Natural killer cell (primary cell): ENCODE data around the gene CASKIN2. TPM values are rescaled to one million over a fixed set of nuclear protein-coding genes. Genes with fewer than 3 reads are reported as not detected.
"Not testable (repeated sequence)": the region's sequence is repeated elsewhere in the genome, so short reads cannot be mapped to it uniquely, and the experiment has no call there.

Experiments used
- ATAC-seq, 3 donors: fragments of 150-1000 bp in 2 of 3; fragments of 200-7000 bp in 1 of 3; cut with Tn5 transposase; 1 replicate in 1 of 3; 2 replicates in 2 of 3; pipeline ENCODE4 v1.10.0; 2021; ENCODE audit warnings: mild to moderate bottlenecking in 2 of 3, moderate library complexity in 2 of 3
- DNase-seq, 2 donors: peaks; one replicate each; pipeline versions ENCODE4 v3.0.0 to v3.0.0-alpha.2; 2013 to 2021; ENCODE audit warnings: mixed read lengths in 1 of 2
- H3K27ac ChIP-seq: one replicate; pipeline ENCODE4 v1.5.1; 2013; ENCODE audit warnings: mild to moderate bottlenecking, low read length
- H3K27me3 ChIP-seq: one replicate; pipeline ENCODE4 v1.6.1; 2013; ENCODE audit warnings: low read length; ENCODE audit not compliant: control insufficient read depth, insufficient read depth
- H3K36me3 ChIP-seq: one replicate; pipeline ENCODE4 v1.6.1; 2013; ENCODE audit warnings: low read length; ENCODE audit not compliant: control insufficient read depth, insufficient read depth
- H3K4me1 ChIP-seq: one replicate; pipeline ENCODE4 v1.6.1; 2013; ENCODE audit warnings: low read length; ENCODE audit not compliant: control insufficient read depth, insufficient read depth
- H3K4me3 ChIP-seq: one replicate; pipeline ENCODE4 v1.5.1; 2013; ENCODE audit warnings: low read length
- H3K9me3 ChIP-seq: one replicate; pipeline ENCODE4 v1.6.1; 2013; ENCODE audit warnings: low read length; ENCODE audit not compliant: control insufficient read depth, insufficient read depth
- H3K27ac Mint-ChIP-seq, 2 donors: one replicate each; pipeline ENCODE4 v1.8.0; 2022; ENCODE audit warnings: mild to moderate bottlenecking in 2 of 2, mixed read lengths in 2 of 2, moderate library complexity in 1 of 2
- H3K27me3 Mint-ChIP-seq, 2 donors: one replicate each; pipeline ENCODE4 v1.8.0; 2022; ENCODE audit warnings: low read depth in 2 of 2, mixed read lengths in 2 of 2
- H3K36me3 Mint-ChIP-seq: one replicate; pipeline ENCODE4 v1.8.0; 2022; ENCODE audit warnings: mixed read lengths
- H3K4me1 Mint-ChIP-seq, 2 donors: one replicate each; pipeline ENCODE4 v1.8.0; 2022; ENCODE audit warnings: mixed read lengths in 2 of 2
- H3K4me3 Mint-ChIP-seq: one replicate; pipeline ENCODE4 v1.8.0; 2022; ENCODE audit warnings: mild to moderate bottlenecking, moderate library complexity, mixed read lengths
- H3K9me3 Mint-ChIP-seq, 2 donors: one replicate each; pipeline ENCODE4 v1.8.0; 2022; ENCODE audit warnings: mixed read lengths in 2 of 2
- WGBS: methylation state at CpG from one replicate; pipeline ENCODE4 v1.1.7; 2013; ENCODE audit warnings: missing lambda C conversion rate; ENCODE audit not compliant: insufficient coverage; 5-methylcytosine and 5-hydroxymethylcytosine counted together
- intact Hi-C: fragments of 100-400 bp; cut with micrococcal nuclease; formaldehyde crosslinking; loops from one replicate; pipeline ENCODE4 v1.14.2; 2022
- total RNA-seq, 4 donors: library from RNA; stranded (reverse); fragments of 120-200 nt in 1 of 4; gene quantifications; one replicate each; pipeline versions ENCODE4 v1.2.3 to v1.2.4, GENCODE V29; 2013 to 2022
- TF ChIP-seq, protein P1 (sequence below): fragments of 200-600 bp; IDR thresholded peaks from one replicate; pipeline ENCODE4 v1.8.0; 2022; ENCODE audit warnings: antibody characterized with exemption

The CASKIN2 gene
- total RNA-seq, 3 donors from 2014 or later (not counting 1 experiment from before 2014, with no cell fraction given) = 0.49 to 1.8 (median 1.7) TPM

DNA sequence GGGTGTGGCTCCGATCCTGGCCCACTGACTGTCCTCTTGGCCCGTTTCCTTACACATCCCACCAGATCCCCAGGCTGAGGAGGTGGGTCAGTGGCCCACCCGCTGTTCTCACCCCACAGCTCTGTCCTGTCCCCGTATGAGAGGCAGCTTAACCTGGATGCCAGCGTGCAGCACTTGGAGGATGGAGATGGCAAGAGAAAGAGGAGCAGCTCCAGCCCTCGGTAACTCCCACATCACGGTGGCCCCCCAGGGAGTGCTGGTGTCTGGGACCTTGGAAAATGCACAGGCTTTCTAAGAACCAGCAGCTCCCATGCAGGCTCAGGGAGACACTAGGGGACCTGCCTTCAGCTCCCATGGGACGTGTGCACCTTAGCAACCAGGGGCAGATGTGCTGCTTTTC is 6.0 kb upstream of the CASKIN2 start:
- ATAC-seq = no peak
- no peaks in the 10 kb centered on the region for H3K9me3 ChIP-seq
- H3K36me3 ChIP-seq = peaks cover 34% of the 10 kb centered on the region
- DNase-seq = no peak
- no peaks in the 10 kb centered on the region for H3K27me3 Mint-ChIP-seq
- H3K4me3 Mint-ChIP-seq = no peak overlapping the region
- no peak overlapping the region for H3K27ac Mint-ChIP-seq
- no peaks in the 10 kb centered on the region for H3K36me3 Mint-ChIP-seq
- H3K4me1 ChIP-seq = peaks cover 41% of the 10 kb centered on the region
- H3K27me3 ChIP-seq = no peaks in the 10 kb centered on the region
- TF ChIP-seq, protein P1, sequence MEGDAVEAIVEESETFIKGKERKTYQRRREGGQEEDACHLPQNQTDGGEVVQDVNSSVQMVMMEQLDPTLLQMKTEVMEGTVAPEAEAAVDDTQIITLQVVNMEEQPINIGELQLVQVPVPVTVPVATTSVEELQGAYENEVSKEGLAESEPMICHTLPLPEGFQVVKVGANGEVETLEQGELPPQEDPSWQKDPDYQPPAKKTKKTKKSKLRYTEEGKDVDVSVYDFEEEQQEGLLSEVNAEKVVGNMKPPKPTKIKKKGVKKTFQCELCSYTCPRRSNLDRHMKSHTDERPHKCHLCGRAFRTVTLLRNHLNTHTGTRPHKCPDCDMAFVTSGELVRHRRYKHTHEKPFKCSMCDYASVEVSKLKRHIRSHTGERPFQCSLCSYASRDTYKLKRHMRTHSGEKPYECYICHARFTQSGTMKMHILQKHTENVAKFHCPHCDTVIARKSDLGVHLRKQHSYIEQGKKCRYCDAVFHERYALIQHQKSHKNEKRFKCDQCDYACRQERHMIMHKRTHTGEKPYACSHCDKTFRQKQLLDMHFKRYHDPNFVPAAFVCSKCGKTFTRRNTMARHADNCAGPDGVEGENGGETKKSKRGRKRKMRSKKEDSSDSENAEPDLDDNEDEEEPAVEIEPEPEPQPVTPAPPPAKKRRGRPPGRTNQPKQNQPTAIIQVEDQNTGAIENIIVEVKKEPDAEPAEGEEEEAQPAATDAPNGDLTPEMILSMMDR = no peak
- intact Hi-C loops = no loop called here
- WGBS = 98% methylated on average over 7 of the region's 8 CpGs
- no peak overlapping the region for H3K27ac ChIP-seq
- no peak overlapping the region for H3K4me3 ChIP-seq
- no peaks in the 10 kb centered on the region for H3K9me3 Mint-ChIP-seq
- peaks cover 21 to 30% of the 10 kb centered on the region in 2 donors for H3K4me1 Mint-ChIP-seq

DNA sequence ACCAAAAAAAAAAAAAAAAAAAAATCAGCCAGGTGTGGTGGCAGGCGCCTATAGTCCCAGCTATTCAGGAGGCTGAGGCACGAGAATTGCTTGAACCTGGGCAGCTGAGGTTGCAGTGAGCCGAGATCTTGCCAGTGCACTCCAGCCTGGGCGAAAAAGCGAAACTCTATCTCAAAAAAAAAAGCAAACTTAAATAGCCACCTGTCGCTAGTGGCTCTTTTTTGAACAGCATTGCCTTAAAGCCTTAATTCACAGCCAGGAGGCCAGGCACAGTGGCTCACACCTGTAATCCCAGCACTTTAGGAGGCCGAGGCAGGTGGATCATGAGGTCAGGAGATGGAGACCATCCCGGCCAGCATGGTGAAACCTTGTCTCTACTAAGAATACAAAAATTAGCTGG is 5.1 kb upstream of the CASKIN2 start:
- 98% methylated on average over 8 of the region's 8 CpGs for WGBS
- H3K27me3 ChIP-seq, H3K27ac ChIP-seq, H3K4me3 Mint-ChIP-seq, DNase-seq, H3K27me3 Mint-ChIP-seq, H3K9me3 ChIP-seq, ATAC-seq, intact Hi-C loops, H3K4me3 ChIP-seq, H3K36me3 Mint-ChIP-seq, H3K27ac Mint-ChIP-seq, H3K9me3 Mint-ChIP-seq: not testable (repeated sequence)
- peaks cover 45% of the 10 kb centered on the region for H3K4me1 ChIP-seq
- H3K36me3 ChIP-seq = peaks cover 34% of the 10 kb centered on the region
- peaks cover 19 to 29% of the 10 kb centered on the region in 2 donors for H3K4me1 Mint-ChIP-seq

DNA sequence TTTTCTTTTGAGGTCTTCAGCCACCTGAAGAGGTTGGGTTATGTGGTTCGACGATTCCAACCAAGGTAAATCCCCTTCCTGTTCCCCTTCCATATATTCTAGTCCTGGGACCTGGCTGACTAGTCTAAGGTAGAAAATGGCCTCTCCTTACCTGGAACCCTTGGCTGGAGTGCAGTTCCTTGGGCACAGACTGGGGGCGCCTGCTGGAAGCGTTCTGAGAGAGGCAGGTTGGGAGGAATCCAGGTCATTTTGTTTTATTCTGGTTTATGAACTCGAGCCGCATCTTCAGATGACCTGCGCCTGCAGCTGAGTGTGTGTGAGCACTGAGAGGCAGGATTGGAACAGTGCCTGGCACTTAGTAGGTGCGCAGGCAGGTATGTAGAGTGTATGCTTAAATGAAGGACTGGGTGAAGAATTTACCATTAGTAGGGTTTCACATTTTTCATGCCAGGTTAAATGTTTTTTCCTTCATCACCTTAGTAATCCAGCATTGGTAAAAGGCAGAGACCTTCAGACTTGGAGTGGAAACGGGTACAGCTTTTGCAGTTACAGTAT is 3.7 kb upstream of the CASKIN2 start:
- Mint-ChIP-seq H3K4me1 (peaks cover 19 to 29% of the 10 kb centered on the region in 2 donors), H3K27ac (peak overlapping the region; percentile 88 to 94), H3K9me3 (no peaks in the 10 kb centered on the region), H3K36me3 (no peaks in the 10 kb centered on the region), H3K4me3 (peak overlapping the region; percentile 86), H3K27me3 (no peaks in the 10 kb centered on the region)
- H3K27ac ChIP-seq = peak overlapping the region; percentile 65
- no peaks in the 10 kb centered on the region for H3K27me3 ChIP-seq
- no peak for DNase-seq
- intact Hi-C loops = loop anchor here (5.0 kb wide), 2 partner anchors 68 to 232 kb away; partner anchors contain the start of genes MYO15B and SLC25A19
- no peak for ATAC-seq
- H3K9me3 ChIP-seq = no peaks in the 10 kb centered on the region
- peaks cover 40% of the 10 kb centered on the region for H3K4me1 ChIP-seq
- peaks cover 34% of the 10 kb centered on the region for H3K36me3 ChIP-seq
- 93% methylated on average over 7 of the region's 9 CpGs for WGBS
- H3K4me3 ChIP-seq = no peak overlapping the region
- TF ChIP-seq, protein P1 = no peak

DNA sequence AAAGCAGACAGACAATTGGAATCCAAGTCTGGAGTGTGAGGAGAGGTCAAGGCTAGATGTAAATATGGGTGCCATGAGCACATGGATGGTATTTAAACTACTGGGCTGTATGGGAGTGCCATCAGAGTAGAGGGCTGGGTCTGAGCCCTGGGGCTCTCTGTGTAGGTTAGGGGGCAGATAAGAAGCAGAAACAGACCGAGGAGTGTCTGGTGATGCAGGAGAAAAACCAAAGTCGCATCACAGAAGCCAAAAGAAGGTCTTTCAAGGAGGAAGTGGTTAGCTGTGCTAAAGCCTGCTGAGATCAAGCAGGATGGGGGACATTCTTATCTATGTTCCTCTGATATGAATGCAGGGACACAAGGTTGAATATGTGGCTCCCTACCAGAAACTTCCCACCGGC is 2.9 kb upstream of the CASKIN2 start:
- Mint-ChIP-seq H3K4me1 (peaks cover 19 to 29% of the 10 kb centered on the region in 2 donors), H3K4me3 (peak overlapping the region; percentile 86), H3K27me3 (no peaks in the 10 kb centered on the region), H3K27ac (peak overlapping the region; percentile 88 to 94), H3K36me3 (no peaks in the 10 kb centered on the region), H3K9me3 (no peaks in the 10 kb centered on the region)
- TF ChIP-seq, protein P1 = no peak
- Histone ChIP-seq H3K9me3 (no peaks in the 10 kb centered on the region), H3K27me3 (no peaks in the 10 kb centered on the region), H3K27ac (peak overlapping the region; percentile 65), H3K4me1 (peaks cover 40% of the 10 kb centered on the region), H3K4me3 (peak overlapping the region; percentile 74), H3K36me3 (peaks cover 32% of the 10 kb centered on the region)
- 0% methylated on average over 2 of the region's 3 CpGs for WGBS
- peak; percentile 43 to 69 (median 68) for ATAC-seq
- DNase-seq = peak in 1 of 2 donors; percentile 87
- intact Hi-C loops = loop anchor here (5.0 kb wide), 2 partner anchors 69 to 231 kb away; partner anchors contain the start of genes MYO15B and SLC25A19
